Osteoblast (primary cell): ENCODE measurements around the gene SIX5. TPM values are rescaled to one million over a fixed set of nuclear protein-coding genes. Genes with fewer than 3 reads are reported as not detected.

Source experiments
- DNase-seq: peaks from one replicate; pipeline ENCODE4 v3.0.0; 2011; ENCODE audit warnings: low spot score, mixed read lengths; ENCODE audit not compliant: insufficient read length; ENCODE audit errors: missing footprints
- H2AFZ ChIP-seq: 2 replicates; pipeline ENCODE4 v1.6.0; 2011; ENCODE audit warnings: mild to moderate bottlenecking, low read length
- H3K27ac ChIP-seq: 2 replicates; pipeline ENCODE4 v1.5.1; 2011; ENCODE audit warnings: mild to moderate bottlenecking, low read depth, low read length, moderate library complexity
- H3K27me3 ChIP-seq: 2 replicates; pipeline ENCODE4 v1.6.0; 2012; ENCODE audit warnings: mild to moderate bottlenecking, control low read depth, inconsistent platforms, low read length, moderate library complexity; ENCODE audit not compliant: insufficient read depth
- H3K36me3 ChIP-seq: 2 replicates; pipeline ENCODE4 v1.5.1; 2011; ENCODE audit warnings: mild to moderate bottlenecking, low read length, control low read depth, moderate library complexity; ENCODE audit not compliant: insufficient read depth
- H3K4me1 ChIP-seq: 2 replicates; pipeline ENCODE4 v1.5.1; 2011; ENCODE audit warnings: mild to moderate bottlenecking, low read length, control low read depth, moderate library complexity; ENCODE audit not compliant: insufficient read depth
- H3K4me2 ChIP-seq: 2 replicates; pipeline ENCODE4 v1.6.0; 2011; ENCODE audit warnings: mild to moderate bottlenecking, low read length; ENCODE audit not compliant: insufficient read depth
- H3K4me3 ChIP-seq: fragments of 200-600 bp; sonication (generic); 3 replicates; pipeline ENCODE4 v1.5.1; 2012; ENCODE audit warnings: mild to moderate bottlenecking, low read length, inconsistent platforms; ENCODE audit not compliant: insufficient read depth
- H3K79me2 ChIP-seq: 2 replicates; pipeline ENCODE4 v1.6.0; 2012; ENCODE audit warnings: mild to moderate bottlenecking, low read length, control low read depth, inconsistent platforms; ENCODE audit not compliant: insufficient read depth
- H3K9me3 ChIP-seq: 2 replicates; pipeline ENCODE4 v1.5.1; 2011; ENCODE audit warnings: low read depth, low read length, control low read depth
- H4K20me1 ChIP-seq: 2 replicates; pipeline ENCODE4 v1.6.0; 2012; ENCODE audit warnings: mild to moderate bottlenecking, low read length, control low read depth; ENCODE audit not compliant: insufficient read depth
- CTCF ChIP-seq: IDR thresholded peaks from 2 replicates; pipeline ENCODE4 v1.5.1; 2011; ENCODE audit warnings: mild to moderate bottlenecking, low read depth, low read length, moderate library complexity; ENCODE audit errors: extremely low read depth
- total RNA-seq: library from RNA; depleted of rRNA; stranded (reverse); fragments of >200 nt; gene quantifications from 2 replicates; pipeline ENCODE4 v1.2.3, GENCODE V29; 2012

Gene SIX5
- total RNA-seq, 1 donor = 11.6 TPM

GRCh38 chr19:45717983-45718650 lies 50.9 kb downstream of the SIX5 start:
- H3K9me3 ChIP-seq = no peaks in the 10 kb centered on the region
- H3K27ac ChIP-seq = peak overlapping the region; percentile 95
- no peak for TF ChIP-seq CTCF
- DNase-seq = no peak
- H3K4me3 ChIP-seq = peak overlapping the region; percentile 86
- H3K4me2 ChIP-seq = peak overlapping the region; percentile 100
- H4K20me1 ChIP-seq = no peaks in the 10 kb centered on the region
- peaks cover 13% of the 10 kb centered on the region for H3K36me3 ChIP-seq
- peaks cover 33% of the 10 kb centered on the region for H3K4me1 ChIP-seq
- H3K79me2 ChIP-seq = peaks cover 65% of the 10 kb centered on the region
- peak overlapping the region; percentile 91 for H2AFZ ChIP-seq
- no peaks in the 10 kb centered on the region for H3K27me3 ChIP-seq

GRCh38 chr19:45717131-45717982 lies 51.7 kb downstream of the SIX5 start:
- H3K4me1 ChIP-seq = peaks cover 27% of the 10 kb centered on the region
- H3K27me3 ChIP-seq = no peaks in the 10 kb centered on the region
- no peak for TF ChIP-seq CTCF
- peak overlapping the region; percentile 95 for H3K27ac ChIP-seq
- H3K4me3 ChIP-seq = peak overlapping the region; percentile 86
- H2AFZ ChIP-seq = peak overlapping the region; percentile 91
- DNase-seq = peak; percentile 99
- H4K20me1 ChIP-seq = no peaks in the 10 kb centered on the region
- no peaks in the 10 kb centered on the region for H3K9me3 ChIP-seq
- peak overlapping the region; percentile 100 for H3K4me2 ChIP-seq
- H3K79me2 ChIP-seq = peaks cover 72% of the 10 kb centered on the region
- H3K36me3 ChIP-seq = peaks cover 10% of the 10 kb centered on the region

GRCh38 chr19:45716359-45717130 lies 52.5 kb downstream of the SIX5 start:
- peaks cover 7% of the 10 kb centered on the region for H3K36me3 ChIP-seq
- peak overlapping the region; percentile 86 for H2AFZ ChIP-seq
- peak overlapping the region; percentile 86 for H3K4me3 ChIP-seq
- peak overlapping the region; percentile 67 for H3K27ac ChIP-seq
- H3K9me3 ChIP-seq = no peaks in the 10 kb centered on the region
- peak overlapping the region; percentile 100 for H3K4me2 ChIP-seq
- H3K79me2 ChIP-seq = peaks cover 77% of the 10 kb centered on the region
- peak; percentile 76 for DNase-seq
- H4K20me1 ChIP-seq = no peaks in the 10 kb centered on the region
- no peaks in the 10 kb centered on the region for H3K27me3 ChIP-seq
- peaks cover 20% of the 10 kb centered on the region for H3K4me1 ChIP-seq
- TF ChIP-seq CTCF = no peak
